Stomach (tissue), 4 donors: ENCODE data around the gene ADAT1.

Experiments used
- CTCF ChIP-seq, 7 experiments: fragments of 450-650 bp in 4 of 7; fragments of 200-600 bp in 3 of 7; sonication (generic) in 3 of 7; IDR thresholded peaks; one replicate each; pipeline ENCODE4 v1.5.1; 2016 to 2019; ENCODE audit warnings: antibody characterized with exemption in 7 of 7, control low read depth in 2 of 7, mild to moderate bottlenecking in 1 of 7
- POLR2A ChIP-seq, 4 donors: fragments of 450-650 bp; IDR thresholded peaks; one replicate each; pipeline ENCODE4 v1.6.1; 2016; ENCODE audit warnings: antibody characterized with exemption in 4 of 4, control low read depth in 2 of 4, mild to moderate bottlenecking in 1 of 4, moderate library complexity in 1 of 4
- POLR2AphosphoS5 ChIP-seq, 3 donors: sonication (generic); formaldehyde crosslinking; IDR thresholded peaks; one replicate each; pipeline ENCODE4 v1.6.1; 2016; ENCODE audit warnings: antibody characterized with exemption in 3 of 3

DNA sequence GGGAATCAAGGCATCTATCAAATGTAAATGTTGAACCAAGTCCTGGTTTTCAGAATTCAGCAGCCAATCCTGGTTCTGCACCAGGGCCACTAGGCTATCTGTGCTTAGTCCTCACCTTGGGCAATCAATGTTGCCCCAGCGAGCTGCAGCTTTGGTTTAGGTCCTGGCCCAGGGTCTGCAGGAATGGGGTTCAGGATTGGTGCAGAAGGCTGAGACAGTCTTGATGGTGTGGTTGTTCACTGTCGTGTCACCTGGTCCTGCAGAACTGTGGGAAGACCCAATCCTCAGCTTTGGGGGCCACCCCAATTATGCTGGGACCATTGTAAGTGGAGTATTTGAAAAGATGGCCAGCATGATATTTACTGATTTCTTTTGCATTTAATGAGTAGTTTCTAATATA is 35.1 kb upstream of the ADAT1 start:
- TF ChIP-seq CTCF (IDR thresholded peaks at IDR 0.05) (no peak), POLR2A (IDR thresholded peaks at IDR 0.05) (no peak), POLR2AphosphoS5 (IDR thresholded peaks at IDR 0.05) (no peak)
